Stimulated activated CD4-positive, alpha-beta T cell treated with anti-CD3 and anti-CD28 coated beads, TNF-alpha, amount 100 ng/mL, for 48 hours (primary cell): ENCODE measurements around the gene ACAD10.

Experiments used
- DNase-seq, 3 donors: peaks; one replicate each; pipeline ENCODE4 v3.0.0-alpha.2; 2020; ENCODE audit warnings: low read depth in 3 of 3

ACAD10 gene

DNA sequence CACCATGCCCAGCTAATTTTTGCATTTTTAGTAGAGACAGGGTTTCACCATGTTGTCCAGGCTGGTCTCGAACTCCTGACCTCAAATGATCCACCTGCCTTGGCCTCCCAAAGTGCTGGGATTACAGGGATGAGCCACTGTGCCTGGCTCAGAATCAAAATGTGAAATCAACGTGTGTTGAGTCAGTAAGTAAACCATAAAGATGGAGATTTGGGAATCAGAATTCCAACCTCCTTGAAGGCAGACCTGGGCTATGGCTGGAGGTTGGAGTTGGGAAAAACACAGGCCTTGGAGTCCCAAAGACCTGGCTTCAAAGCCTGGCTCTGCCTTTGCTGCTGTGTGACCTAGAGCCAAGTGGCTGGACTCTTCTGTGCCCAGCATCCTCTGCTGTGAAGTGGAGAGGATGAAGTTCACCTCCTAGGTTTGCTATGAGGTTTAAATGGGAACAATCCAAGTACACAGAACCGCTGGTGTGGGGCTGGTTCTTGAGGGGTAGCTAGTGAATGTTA lies 91.0 kb downstream of the ACAD10 start:
- no peak for DNase-seq

DNA sequence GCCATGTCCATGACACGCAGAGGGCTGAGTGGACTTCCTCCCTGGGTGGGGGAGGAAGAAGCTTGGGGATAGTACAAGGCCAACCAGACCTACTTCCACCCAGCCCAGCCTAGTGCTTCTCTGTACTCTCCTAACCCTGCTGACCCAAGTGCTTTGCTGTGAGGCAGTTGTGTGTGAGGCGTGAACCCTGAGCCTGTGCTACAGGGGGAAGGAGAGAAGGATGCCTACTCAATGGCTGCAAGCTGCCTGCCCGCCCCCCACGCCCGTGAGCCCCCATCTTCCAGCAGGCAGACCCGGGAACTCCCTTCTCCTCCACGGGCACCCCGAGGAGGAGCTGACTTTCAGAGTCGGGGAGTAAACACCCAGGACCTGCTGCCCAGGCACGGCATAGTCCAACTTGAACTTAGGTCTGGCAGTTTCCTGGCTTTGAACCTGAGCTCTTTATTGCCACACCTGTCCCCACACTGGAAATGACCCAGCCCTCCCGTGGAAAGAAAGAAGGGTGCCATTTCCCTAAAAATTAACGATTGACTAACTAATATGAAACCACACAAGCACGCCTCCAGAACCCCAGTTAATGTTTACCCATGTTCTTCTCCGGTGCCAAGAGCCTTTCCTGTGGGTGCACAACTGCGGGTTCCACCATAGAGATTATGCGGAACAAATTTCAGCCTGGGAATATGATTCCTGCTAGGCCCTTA lies 91.6 kb downstream of the ACAD10 start:
- DNase-seq, result no peak

DNA sequence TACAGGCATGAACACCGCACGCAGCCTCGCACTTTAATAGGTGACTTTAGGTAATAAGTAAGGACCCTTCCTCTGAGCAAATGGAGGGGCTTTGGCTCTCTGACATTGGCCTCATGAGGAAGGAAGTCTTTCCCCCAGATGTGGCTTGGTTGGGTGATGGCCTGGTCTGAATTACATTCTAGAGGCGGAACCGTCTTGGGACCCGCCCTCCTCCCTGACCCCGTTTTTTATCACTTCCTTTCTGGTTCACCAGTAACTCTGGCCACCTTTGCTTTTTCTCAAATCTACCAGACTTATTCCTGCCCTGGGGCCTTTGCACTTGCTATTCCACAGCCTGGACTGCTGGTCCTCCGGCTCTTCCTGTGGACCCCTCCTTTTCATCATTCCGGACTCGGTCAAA lies 94.3 kb downstream of the ACAD10 start:
- DNase-seq, result no peak

DNA sequence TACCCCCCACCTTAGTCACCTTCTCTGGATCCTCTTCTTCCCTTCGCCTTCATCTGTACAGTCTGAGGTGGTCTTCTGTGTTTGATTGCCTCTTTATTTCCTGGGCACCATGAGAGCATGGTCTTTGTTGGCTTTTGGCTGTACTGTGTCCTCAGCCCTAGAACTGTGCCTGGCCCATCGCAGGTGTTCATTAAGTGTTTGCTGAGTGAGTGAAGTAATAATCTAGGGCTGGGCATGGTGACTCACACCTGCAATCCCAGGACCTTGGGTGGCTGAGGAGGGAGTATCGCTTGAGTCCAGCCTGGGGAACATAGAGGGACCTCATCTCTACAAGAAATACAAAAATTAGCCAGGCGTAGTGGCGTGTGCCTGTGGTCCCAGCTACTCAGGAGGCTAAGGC lies 94.8 kb downstream of the ACAD10 start:
- DNase-seq, result no peak

DNA sequence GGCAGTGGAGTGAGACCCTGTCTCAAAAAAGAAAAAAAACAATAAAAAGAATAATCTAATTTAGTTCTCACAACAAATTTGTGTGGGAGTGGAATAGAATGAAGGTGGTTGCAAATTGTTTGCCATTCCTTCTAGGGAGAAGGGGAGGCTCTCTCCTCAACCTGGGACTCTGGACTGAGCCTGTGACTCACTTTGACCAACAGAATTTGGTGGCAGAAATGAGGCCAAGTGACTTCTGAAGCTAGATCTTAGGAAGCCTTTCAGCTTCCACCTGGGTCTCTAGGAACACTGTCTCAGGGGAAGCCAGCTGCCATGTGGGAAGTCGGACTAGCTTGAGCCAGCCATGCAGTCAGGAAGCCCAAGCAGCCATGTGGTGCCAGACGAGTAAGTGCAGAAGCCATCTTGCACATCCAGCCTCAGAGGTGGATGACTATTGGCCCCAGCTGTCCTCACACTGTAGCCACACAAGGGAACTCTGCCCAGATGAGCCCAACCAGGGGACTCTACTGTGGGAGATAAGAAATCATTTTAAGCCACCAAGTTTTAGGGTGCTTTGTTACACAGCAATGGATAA lies 95.3 kb downstream of the ACAD10 start:
- no peak for DNase-seq

DNA sequence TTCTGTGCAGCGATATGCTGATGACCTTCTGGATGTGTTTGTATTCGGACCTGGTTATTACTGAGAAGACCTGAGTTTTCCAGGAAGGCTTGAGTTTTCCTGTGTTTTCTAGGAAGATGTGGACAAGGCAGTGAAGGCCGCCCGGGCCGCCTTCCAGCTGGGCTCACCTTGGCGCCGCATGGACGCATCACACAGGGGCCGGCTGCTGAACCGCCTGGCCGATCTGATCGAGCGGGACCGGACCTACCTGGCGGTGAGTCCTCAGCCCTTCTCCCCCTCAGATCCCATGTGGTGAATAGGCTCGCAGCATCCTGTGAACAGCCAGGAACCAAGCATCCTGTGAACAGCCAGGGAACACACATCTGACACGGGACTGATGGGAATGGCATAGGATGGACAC lies 97.2 kb downstream of the ACAD10 start:
- no peak for DNase-seq

DNA sequence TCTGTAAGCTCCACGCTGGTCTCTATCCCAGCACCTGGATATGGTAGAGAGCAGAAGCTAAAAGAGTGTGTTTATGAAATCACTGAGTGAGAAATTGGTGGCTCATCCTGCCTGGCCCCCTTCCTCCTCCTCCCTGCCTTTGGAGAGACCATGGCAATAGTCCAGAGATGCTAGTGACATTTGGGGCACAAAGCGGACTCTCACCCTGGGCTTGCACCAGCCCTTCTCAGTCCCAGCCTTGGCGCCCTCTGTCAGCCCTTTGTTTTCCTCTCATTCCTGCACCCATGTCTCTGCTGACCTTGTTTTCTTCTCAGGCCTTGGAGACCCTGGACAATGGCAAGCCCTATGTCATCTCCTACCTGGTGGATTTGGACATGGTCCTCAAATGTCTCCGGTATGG lies 99.1 kb downstream of the ACAD10 start:
- no peak for DNase-seq

DNA sequence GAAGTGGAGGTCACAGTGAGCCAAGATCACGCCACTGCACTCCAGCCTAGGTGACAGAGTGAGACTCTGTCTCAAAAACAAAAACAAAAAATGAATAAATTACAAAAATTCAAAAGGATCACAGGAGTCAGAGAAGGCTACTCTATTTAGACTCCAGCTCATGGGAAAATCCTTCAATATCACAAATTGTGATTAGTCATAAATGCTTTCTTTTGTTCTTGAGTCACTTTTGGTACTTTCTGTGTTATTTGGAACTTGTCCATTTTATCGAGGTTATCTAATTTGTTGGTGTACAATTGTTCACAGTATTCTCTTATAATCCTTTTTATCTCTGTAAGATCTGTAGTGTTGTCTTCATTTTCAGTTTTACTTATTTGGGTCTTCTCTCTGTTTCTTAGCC lies 99.8 kb downstream of the ACAD10 start:
- no peak for DNase-seq

DNA sequence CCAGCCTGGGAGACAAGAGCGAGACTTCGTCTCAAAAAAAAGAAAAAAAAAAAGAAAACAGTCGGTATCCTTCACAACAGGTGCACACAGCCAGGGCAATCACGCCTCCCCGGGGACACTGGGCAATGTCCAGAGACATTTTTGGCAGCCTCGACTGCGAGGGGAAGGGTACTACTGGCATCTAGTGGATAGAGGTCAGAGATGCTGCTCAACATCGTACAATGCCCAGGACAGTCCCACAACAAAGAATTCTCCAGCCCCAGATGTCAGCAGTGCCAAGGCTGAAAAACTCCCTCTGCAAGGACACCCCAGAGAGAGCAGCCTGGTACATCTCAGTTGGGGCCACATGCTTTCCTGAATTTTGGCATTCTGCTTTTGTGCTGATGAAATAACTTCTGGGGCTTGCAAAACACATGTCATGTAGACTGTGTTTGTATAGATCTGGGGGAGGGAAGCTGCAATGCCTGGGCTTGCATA lies 102.4 kb downstream of the ACAD10 start:
- DNase-seq, result no peak

DNA sequence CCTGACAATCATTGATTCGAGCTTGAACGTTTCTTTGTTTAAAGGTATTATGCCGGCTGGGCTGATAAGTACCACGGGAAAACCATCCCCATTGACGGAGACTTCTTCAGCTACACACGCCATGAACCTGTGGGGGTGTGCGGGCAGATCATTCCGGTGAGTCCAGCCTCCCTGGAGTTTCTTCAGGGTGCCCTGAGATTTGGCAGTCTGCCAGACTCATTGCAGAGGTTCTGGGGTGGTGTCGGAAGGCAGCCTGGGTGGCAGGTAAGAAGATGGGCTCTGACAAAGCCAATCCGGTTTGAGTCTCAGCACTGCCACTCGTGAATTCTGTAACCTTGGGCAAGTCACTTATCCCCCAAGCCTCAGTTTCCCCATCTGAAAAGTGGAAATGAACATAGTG lies 103.9 kb downstream of the ACAD10 start:
- DNase-seq, result no peak

DNA sequence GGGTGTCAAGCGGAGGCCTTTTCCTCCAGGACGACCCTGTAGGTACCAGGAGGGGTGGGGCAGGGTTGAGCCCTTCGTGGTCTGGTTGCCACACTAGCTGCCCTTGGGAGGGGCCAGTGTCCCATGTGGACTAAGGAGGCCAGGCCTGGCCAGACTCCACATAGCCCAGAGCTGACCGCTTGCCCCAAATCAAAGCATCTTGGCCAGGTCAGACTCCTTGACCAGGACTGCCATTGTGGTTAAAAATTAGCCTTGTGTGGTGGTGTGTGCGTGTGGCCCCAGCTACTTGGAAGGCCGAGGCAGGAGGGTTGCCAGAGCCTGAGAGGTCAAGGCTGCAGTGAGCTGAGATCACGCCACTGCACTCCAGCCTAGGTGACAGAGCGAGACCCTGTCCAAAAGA lies 105.7 kb downstream of the ACAD10 start:
- no peak for DNase-seq

DNA sequence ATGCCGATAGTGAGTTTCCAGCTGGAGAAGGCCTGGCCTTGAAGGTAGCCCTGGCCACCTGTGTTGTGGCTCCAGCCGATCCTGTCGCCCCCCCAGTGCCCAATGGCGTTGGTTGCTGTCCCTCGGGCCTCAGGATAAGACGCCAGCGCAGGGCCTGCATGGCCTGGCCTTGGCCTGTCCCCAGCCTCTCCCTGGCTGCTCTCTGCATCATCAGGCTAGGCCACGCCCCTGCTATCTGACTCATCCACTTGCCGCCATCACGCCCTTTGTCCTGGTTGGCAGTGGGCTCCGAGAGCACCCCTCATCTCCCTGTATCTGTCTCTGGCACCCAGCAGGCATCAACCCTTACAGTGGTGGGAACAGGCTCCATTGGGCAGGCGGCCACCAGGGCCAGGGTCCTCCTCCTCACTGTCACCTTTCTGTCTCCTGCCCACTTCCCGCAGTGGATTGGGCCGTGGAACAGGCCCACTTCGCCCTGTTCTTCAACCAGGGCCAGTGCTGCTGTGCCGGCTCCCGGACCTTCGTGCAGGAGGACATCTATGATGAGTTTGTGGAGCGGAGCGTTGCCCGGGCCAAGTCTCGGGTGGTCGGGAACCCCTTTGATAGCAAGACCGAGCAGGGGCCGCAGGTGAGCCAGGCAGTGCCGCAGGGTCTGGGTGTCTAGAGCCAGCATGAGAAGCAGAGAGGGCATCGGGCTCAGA lies 106.5 kb downstream of the ACAD10 start:
- DNase-seq, result no peak

DNA sequence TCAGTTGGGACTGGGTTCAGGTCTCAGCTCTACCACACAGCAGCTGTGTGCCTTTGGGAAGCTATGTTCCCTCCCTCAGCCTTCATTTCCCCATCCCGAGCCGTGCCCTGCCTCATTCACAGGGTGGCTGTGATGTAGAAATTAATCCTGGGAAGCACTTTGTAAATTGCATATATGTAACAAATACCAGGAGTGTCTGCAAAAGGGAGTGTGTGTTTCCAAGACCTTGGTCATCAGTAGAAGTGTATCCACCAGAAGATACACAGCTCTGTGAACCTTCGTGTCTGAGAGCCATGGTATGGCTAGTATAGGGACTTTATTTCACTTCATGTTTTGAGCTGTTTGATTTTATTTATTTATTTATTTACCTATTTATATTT lies 107.0 kb downstream of the ACAD10 start:
- no peak for DNase-seq

DNA sequence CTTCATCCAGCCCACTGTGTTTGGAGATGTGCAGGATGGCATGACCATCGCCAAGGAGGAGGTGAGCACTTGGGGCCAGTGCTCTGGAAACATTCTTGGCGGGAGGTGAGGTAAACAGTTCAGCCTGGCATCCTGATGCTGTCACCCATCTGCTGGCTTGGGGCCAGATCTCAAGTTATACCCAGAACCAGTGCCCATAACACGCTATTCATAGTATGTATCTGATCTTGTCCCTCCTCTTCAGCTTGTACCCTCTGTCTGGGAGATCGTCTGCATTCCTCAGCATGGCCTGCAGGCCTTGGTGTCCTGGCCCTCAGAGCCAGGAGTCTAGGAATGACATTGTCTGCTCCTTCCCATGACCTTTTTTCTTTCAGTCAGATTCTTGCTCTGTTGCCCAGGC lies 112.3 kb downstream of the ACAD10 start:
- DNase-seq, result no peak

DNA sequence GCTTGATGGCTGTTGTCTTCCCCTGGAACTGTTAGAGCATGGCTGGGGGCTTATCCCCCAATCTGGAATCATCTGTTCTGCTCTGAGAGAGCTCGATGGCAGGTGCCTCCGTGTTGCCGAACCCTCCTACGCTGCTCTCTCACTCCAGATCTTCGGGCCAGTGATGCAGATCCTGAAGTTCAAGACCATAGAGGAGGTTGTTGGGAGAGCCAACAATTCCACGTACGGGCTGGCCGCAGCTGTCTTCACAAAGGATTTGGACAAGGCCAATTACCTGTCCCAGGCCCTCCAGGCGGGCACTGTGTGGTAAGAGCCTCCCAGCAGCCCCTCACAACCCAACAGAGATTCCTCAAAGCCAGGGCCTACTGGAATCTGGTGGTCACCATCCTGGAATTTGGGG lies 113.9 kb downstream of the ACAD10 start:
- no peak for DNase-seq

DNA sequence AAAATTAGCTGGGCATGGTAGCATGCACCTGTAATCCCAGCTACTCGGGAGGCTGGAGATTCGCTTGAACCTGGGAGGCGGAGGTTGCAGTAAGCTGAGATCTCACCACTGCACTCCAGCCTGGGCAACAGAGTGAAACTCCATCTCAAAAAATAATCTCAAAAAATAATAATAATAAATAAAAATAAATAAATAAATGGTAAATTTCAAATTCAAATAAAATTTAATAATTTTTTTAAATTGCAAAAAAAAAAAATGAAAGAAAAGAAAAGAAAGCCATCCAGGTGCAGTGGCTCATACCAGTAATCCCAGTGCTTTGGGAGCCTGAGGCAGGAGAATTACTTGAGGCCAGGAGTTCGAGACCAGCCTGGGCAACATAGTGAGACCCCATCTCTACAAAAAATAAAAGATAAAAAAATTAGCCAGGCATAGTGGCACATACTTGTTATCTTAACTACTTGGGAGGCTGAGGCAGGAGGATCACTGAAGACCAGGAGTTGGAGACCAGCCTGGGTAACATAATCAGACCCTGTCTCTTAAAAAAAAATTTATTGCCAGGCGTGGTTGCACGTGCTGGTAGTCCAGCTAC lies 117.3 kb downstream of the ACAD10 start:
- no peak for DNase-seq

DNA sequence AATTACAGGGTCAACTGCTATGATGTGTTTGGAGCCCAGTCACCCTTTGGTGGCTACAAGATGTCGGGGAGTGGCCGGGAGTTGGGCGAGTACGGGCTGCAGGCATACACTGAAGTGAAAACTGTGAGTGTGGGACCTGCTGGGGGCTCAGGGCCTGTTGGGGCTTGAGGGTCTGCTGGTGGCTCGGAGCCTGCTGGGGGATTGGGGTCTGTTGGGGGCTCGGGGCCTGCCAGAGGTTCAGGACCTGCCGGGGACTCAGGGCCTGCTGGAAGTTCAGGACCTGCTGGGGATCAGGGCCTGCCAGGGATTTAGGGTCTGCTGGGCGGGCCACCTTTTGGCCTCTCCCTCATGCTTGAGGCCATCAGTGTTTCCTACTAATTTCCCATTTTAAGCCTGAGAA lies 118.0 kb downstream of the ACAD10 start:
- DNase-seq, result no peak

DNA sequence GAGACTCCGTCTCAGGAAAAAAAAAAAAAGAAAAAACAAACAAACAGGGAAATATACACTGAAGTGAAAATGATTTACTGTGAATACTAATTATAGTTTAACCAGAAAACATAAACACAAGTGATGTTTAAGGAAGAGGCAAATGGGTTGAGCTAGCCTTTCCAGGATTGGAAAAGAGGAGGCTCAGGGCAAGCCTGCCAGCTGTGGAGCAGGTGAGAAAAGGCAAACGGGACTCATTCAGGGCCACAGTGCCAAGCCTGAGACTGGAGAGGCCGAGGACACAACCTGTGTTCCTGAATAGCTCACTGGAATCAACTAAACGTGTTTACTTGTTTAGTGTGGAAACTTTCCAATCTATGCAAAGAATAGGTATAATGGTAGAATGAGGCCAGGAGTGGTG lies 120.5 kb downstream of the ACAD10 start:
- no peak for DNase-seq
